ENCODE data around the gene NHSL2. TPM values are rescaled to one million over a fixed set of nuclear protein-coding genes. Genes with fewer than 3 reads are reported as not detected.
"Not testable (repeated sequence)": the region's sequence is repeated elsewhere in the genome, so short reads cannot be mapped to it uniquely, and the experiment has no call there.

The NHSL2 gene
- total RNA-seq, 1 experiment from 2014 or later = not detected

- no peak for DNase-seq (ENCODE audit: low spot score)
Observed at GRCh38 chrX:71923516-71923915, 12.9 kb downstream of the NHSL2 start.

- DNase-seq (ENCODE audit: low spot score) = no peak
Observed at GRCh38 chrX:71927040-71927439, 16.4 kb downstream of the NHSL2 start.

- DNase-seq (ENCODE audit: low spot score) = no peak
Observed at GRCh38 chrX:71928856-71929255, 18.2 kb downstream of the NHSL2 start.

- DNase-seq (ENCODE audit: low spot score) = no peak
Observed at GRCh38 chrX:71930298-71930697, 19.7 kb downstream of the NHSL2 start.

GRCh38 chrX:71935476-71935875 is 24.8 kb downstream of the NHSL2 start:
- no peak for DNase-seq (ENCODE audit: low spot score)

GRCh38 chrX:71936632-71937031 is 26.0 kb downstream of the NHSL2 start:
- no peak for DNase-seq (ENCODE audit: low spot score)

GRCh38 chrX:71938371-71938770 is 27.7 kb downstream of the NHSL2 start:
- no peak for DNase-seq (ENCODE audit: low spot score)

GRCh38 chrX:71941145-71941544 is 30.5 kb downstream of the NHSL2 start:
- no peak for DNase-seq (ENCODE audit: low spot score)

GRCh38 chrX:71941776-71942175 is 31.1 kb downstream of the NHSL2 start:
- DNase-seq (ENCODE audit: low spot score) = no peak

- DNase-seq (ENCODE audit: low spot score) = no peak
Observed at GRCh38 chrX:71944369-71944768, 33.7 kb downstream of the NHSL2 start.

GRCh38 chrX:71945237-71945805 is 34.7 kb downstream of the NHSL2 start:
- no peak for DNase-seq (ENCODE audit: low spot score)

- no peak for DNase-seq (ENCODE audit: low spot score)
Observed at GRCh38 chrX:71949363-71949762, 38.7 kb downstream of the NHSL2 start.

- no peak for DNase-seq (ENCODE audit: low spot score)
Observed at GRCh38 chrX:71949844-71950445, 39.3 kb downstream of the NHSL2 start.

GRCh38 chrX:71953391-71953790 is 42.7 kb downstream of the NHSL2 start:
- DNase-seq (ENCODE audit: low spot score) = no peak

GRCh38 chrX:71953946-71954345 is 43.3 kb downstream of the NHSL2 start:
- no peak for DNase-seq (ENCODE audit: low spot score)

GRCh38 chrX:71954458-71954857 is 43.8 kb downstream of the NHSL2 start:
- no peak for DNase-seq (ENCODE audit: low spot score)

GRCh38 chrX:71955530-71956120 is 45.0 kb downstream of the NHSL2 start:
- no peak for DNase-seq (ENCODE audit: low spot score)

- DNase-seq (ENCODE audit: low spot score) = no peak
Observed at GRCh38 chrX:71958281-71958675, 47.6 kb downstream of the NHSL2 start.

GRCh38 chrX:71964184-71964583 is 53.5 kb downstream of the NHSL2 start:
- not testable (repeated sequence) for DNase-seq (ENCODE audit: low spot score)

- DNase-seq (ENCODE audit: low spot score) = no peak
Observed at GRCh38 chrX:71974916-71975315, 64.3 kb downstream of the NHSL2 start.

- DNase-seq (ENCODE audit: low spot score) = no peak
Observed at GRCh38 chrX:71976753-71977152, 66.1 kb downstream of the NHSL2 start.

GRCh38 chrX:71978164-71978563 is 67.5 kb downstream of the NHSL2 start:
- DNase-seq (ENCODE audit: low spot score) = no peak

- no peak for DNase-seq (ENCODE audit: low spot score)
Observed at GRCh38 chrX:71989768-71990426, 79.3 kb downstream of the NHSL2 start.
